Stomach smooth muscle (tissue), 2 donors: Measurements from ENCODE around the gene FMN2.

ENCODE experiments used
- H3K27ac ChIP-seq: one replicate; pipeline ENCODE4 v1.7.0; 2013; ENCODE audit warnings: mild to moderate bottlenecking, low read length, inconsistent platforms
- H3K27me3 ChIP-seq, 2 donors: one replicate each; pipeline ENCODE4 v1.7.0; 2013; ENCODE audit warnings: low read length in 2 of 2; ENCODE audit not compliant: insufficient read depth in 2 of 2, control insufficient read depth in 1 of 2
- H3K36me3 ChIP-seq, 2 donors: one replicate each; pipeline ENCODE4 v1.7.0; 2013; ENCODE audit warnings: low read length in 2 of 2; ENCODE audit not compliant: control insufficient read depth in 2 of 2, insufficient read depth in 2 of 2
- H3K4me1 ChIP-seq: one replicate; pipeline ENCODE4 v1.7.0; 2013; ENCODE audit warnings: low read length; ENCODE audit not compliant: control insufficient read depth, insufficient read depth
- H3K4me3 ChIP-seq, 2 donors: one replicate each; pipeline ENCODE4 v1.7.0; 2013; ENCODE audit warnings: low read length in 2 of 2
- H3K9ac ChIP-seq, 2 donors: one replicate each; pipeline ENCODE4 v1.7.0; 2013; ENCODE audit warnings: low read length in 2 of 2, mild to moderate bottlenecking in 1 of 2
- H3K9me3 ChIP-seq, 2 donors: one replicate each; pipeline ENCODE4 v1.7.0; 2013; ENCODE audit warnings: low read length in 2 of 2; ENCODE audit not compliant: control insufficient read depth in 2 of 2
- donor health status: healthy.
- donor health status: Pancreatic carcinoma.

The FMN2 gene

DNA sequence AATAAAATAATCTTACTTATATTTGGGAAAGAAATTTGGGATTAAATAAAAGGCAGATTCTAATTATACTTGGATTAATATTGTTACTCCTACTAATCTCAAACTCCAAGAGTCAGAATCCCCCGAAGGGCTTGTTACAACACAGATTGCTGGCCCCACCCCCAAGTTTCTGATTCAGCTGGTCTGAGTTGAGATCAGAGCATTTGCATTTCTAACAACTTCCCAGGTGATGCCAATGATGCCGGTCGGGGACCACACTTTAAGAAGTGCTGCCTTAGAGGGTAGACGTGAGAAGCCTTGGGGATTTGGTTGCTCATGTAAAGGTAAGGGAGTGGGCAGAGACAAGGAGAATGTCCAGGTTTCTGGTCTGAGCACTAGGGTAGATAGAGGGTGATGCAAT, 47.2 kb downstream of the FMN2 start:
- no peak overlapping the region for H3K27ac ChIP-seq
- no peaks in the 10 kb centered on the region for H3K4me1 ChIP-seq
- no peak overlapping the region for H3K4me3 ChIP-seq
- no peaks in the 10 kb centered on the region for H3K9me3 ChIP-seq
- H3K27me3 ChIP-seq: no peaks in the 10 kb centered on the region
- H3K9ac ChIP-seq: no peak overlapping the region
- H3K36me3 ChIP-seq: no peaks in the 10 kb centered on the region

DNA sequence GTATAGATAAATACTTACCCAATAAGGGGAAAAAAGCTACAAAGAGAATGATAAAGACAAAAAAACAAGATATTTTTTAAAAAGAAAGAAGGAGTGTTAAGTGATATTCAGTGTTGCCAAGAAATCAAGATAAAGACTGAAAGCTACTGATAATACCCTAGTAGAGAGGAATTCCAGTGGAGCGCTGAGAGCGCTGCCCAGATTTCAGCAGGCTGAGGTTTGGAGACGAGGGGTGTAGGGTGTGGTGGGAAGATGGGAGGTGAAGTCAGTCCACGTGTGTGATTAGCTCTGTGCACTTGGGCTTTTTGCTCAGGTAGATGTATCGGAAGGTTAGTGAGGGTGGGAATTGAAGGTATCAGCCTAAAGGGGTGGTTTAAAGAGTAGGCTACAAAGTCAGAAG, 47.8 kb downstream of the FMN2 start:
- no peak overlapping the region for H3K27ac ChIP-seq
- no peaks in the 10 kb centered on the region for H3K9me3 ChIP-seq
- no peaks in the 10 kb centered on the region for H3K27me3 ChIP-seq
- H3K9ac ChIP-seq: no peak overlapping the region
- no peaks in the 10 kb centered on the region for H3K4me1 ChIP-seq
- no peak overlapping the region for H3K4me3 ChIP-seq
- H3K36me3 ChIP-seq: no peaks in the 10 kb centered on the region

GRCh38 chr1:240145120-240145519, 53.4 kb downstream of the FMN2 start:
- Histone ChIP-seq H3K4me1 (no peaks in the 10 kb centered on the region), H3K36me3 (no peaks in the 10 kb centered on the region), H3K9ac (no peak overlapping the region), H3K27me3 (no peaks in the 10 kb centered on the region), H3K9me3 (no peaks in the 10 kb centered on the region), H3K4me3 (no peak overlapping the region), H3K27ac (no peak overlapping the region)

DNA sequence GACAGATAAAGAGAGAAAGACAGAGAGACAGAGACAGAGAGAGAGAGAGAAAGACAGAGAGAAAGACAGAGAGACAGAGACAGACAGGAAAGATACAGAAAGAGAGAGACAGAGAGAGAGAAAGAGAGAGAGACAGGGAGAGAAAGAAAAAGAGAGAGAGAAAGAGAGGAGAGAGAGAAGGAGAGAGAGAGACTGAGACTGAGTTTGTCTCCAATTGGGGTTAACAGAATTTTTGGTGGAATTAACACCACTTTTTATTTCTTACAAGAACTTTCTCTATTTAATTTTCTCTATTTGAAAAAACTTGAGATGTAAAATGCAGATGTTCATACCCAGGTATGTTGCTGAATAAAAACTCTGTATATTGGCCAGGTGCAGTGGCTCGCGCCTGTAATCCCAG, 56.6 kb downstream of the FMN2 start:
- Histone ChIP-seq H3K9me3 (no peaks in the 10 kb centered on the region), H3K27ac (no peak overlapping the region), H3K27me3 (no peaks in the 10 kb centered on the region), H3K36me3 (no peaks in the 10 kb centered on the region), H3K4me1 (no peaks in the 10 kb centered on the region), H3K9ac (no peak overlapping the region), H3K4me3 (no peak overlapping the region)

- no peaks in the 10 kb centered on the region for H3K4me1 ChIP-seq
- no peaks in the 10 kb centered on the region for H3K27me3 ChIP-seq
- no peaks in the 10 kb centered on the region for H3K9me3 ChIP-seq
- no peak overlapping the region for H3K4me3 ChIP-seq
- H3K36me3 ChIP-seq: no peaks in the 10 kb centered on the region
- no peak overlapping the region for H3K9ac ChIP-seq
- H3K27ac ChIP-seq: no peak overlapping the region
Measured at GRCh38 chr1:240149484-240150094, 57.9 kb downstream of the FMN2 start.

DNA sequence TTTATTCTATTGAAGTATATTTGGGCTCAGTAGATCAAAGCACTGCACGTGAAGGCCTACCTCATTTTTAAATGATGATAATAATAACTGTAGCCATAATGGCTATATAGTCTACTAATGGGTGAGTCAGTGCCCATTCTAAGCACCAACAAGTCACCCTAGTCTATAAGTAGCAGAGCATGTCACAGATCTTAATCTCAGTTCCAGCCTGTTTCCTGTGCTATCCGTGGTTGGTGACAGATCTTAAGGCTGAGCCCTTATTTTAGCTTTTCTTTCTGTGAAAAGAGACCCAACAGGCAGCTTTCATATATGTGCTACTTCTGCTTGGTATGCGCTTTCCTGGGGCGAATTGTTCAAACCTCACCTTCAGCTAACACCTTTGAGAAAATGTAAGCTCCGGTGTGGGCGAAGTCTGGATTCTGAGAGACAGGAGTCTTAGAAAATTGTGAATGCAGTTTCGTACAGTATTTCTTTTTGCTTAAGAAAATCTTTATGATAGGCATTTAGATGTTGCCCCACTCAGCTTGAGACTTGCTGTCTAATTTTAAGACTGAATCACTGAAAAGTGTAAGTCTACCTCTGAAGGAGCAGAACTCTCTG, 59.6 kb downstream of the FMN2 start:
- H3K27ac ChIP-seq: no peak overlapping the region

DNA sequence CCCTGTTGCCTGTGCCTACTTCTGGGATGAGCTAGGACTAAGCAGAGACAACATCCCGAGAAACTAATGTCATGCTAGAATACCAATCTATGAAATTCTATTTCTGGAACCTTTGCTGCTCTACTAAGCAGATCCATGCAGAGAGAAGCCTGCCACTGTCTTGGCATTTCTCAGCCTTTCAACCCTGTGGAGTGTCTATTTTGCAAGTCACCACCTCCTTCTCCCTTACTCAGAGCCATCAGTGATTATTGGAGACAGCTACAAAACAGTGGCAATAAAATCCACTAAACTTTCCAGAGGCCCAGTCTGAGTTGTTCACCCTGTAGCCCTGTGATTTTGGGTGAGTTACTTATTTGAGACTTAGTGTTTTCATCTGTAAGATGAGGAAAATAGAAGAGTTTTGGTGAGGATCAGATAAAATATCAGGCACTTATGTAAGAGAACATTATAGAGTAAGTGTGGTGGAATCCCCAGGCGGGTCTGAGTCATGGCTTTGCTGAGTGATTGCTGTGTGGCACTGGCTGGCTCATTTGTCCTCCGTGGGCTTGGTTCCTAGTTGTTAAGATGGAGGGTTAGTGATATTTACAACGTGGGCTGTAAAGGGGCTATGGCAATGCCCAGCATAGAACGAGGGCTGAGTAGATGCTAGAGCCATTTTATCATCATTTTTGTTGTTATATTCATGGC, 61.1 kb downstream of the FMN2 start:
- Histone ChIP-seq H3K9ac (no peak overlapping the region), H3K4me3 (no peak overlapping the region), H3K36me3 (no peaks in the 10 kb centered on the region), H3K9me3 (no peaks in the 10 kb centered on the region), H3K4me1 (no peaks in the 10 kb centered on the region), H3K27me3 (no peaks in the 10 kb centered on the region), H3K27ac (no peak overlapping the region)

More for the DNA sequence above, 59.6 kb downstream of the FMN2 start:
- H3K4me3 ChIP-seq: no peak overlapping the region
- H3K4me1 ChIP-seq: no peaks in the 10 kb centered on the region
- H3K9ac ChIP-seq: no peak overlapping the region
- no peaks in the 10 kb centered on the region for H3K36me3 ChIP-seq
- no peaks in the 10 kb centered on the region for H3K9me3 ChIP-seq
- no peaks in the 10 kb centered on the region for H3K27me3 ChIP-seq

- H3K27me3 ChIP-seq: no peaks in the 10 kb centered on the region
- H3K27ac ChIP-seq: no peak overlapping the region
- no peaks in the 10 kb centered on the region for H3K9me3 ChIP-seq
- H3K9ac ChIP-seq: no peak overlapping the region
- no peaks in the 10 kb centered on the region for H3K4me1 ChIP-seq
- no peak overlapping the region for H3K4me3 ChIP-seq
- no peaks in the 10 kb centered on the region for H3K36me3 ChIP-seq
Measured at GRCh38 chr1:240155605-240156004, 63.9 kb downstream of the FMN2 start.

DNA sequence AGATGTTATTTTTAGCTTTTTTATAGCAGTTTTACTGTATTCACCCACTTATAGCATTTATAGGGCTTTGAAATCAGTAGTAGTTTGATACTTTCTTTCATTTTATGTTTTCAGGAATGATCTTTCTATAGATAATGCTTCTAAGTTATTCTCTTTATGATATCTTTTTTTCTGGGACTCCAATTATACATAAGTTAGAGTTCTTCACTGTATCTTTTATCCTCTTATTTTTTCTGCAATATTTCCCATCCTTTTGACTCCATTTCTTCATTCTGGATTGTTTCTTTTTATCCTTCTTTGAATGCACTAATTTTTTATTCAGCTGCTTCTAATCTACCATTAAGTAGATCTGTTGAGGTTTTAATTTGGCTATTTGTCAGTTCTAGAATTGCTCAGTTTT, 73.1 kb downstream of the FMN2 start:
- peaks cover 0 to 5% of the 10 kb centered on the region in 2 donors for H3K9me3 ChIP-seq
- no peaks in the 10 kb centered on the region for H3K4me1 ChIP-seq
- H3K36me3 ChIP-seq: no peaks in the 10 kb centered on the region
- H3K27ac ChIP-seq: no peak overlapping the region
- H3K9ac ChIP-seq: no peak overlapping the region
- H3K4me3 ChIP-seq: no peak overlapping the region
- H3K27me3 ChIP-seq: no peaks in the 10 kb centered on the region

DNA sequence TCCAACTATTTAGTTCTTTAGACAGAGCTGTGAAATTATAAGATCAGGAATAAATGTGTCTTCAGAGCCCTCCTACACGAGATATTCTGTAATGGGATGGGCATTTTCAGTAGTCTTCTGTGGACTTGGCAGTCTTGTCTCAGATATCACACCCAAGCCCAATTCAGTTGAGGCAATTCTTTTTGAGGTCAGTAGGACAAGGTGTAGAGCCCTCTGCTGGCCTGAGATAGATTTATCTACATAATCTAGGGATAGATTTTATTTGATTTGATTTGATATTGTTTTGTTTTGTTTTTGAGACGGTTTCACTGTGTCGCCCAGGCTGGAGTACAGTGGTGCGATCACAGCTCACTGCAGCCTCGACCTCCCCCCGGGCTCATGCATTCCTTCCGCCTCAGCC, 77.5 kb downstream of the FMN2 start:
- Histone ChIP-seq H3K27ac (no peak overlapping the region), H3K9ac (no peak overlapping the region), H3K36me3 (no peaks in the 10 kb centered on the region), H3K27me3 (no peaks in the 10 kb centered on the region), H3K4me1 (no peaks in the 10 kb centered on the region), H3K9me3 (peaks cover 0 to 5% of the 10 kb centered on the region in 2 donors), H3K4me3 (no peak overlapping the region)

DNA sequence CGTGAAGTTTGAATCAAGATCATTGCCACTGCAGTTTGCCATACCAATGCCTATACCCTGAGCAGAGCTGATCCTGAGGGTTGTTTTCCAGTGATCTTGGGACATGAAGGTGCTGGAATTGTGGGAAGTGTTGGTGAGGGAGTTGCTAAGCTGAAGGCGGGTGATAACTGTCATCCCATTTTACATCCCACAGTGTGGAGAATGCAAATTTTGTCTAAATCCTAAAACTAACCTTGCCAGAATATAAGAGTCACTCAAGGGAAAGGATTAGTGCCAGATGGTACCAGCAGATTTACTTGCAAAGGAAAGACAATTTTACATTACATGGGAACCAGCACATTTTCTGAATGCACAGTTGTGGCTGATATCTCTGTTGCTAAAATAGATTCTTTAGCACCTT, 78.6 kb downstream of the FMN2 start:
- no peak overlapping the region for H3K4me3 ChIP-seq
- H3K36me3 ChIP-seq: no peaks in the 10 kb centered on the region
- no peak overlapping the region for H3K27ac ChIP-seq
- no peaks in the 10 kb centered on the region for H3K4me1 ChIP-seq
- H3K9me3 ChIP-seq: no peaks in the 10 kb centered on the region
- H3K9ac ChIP-seq: no peak overlapping the region
- no peaks in the 10 kb centered on the region for H3K27me3 ChIP-seq
